ENCODE measurements around the gene ADSS2. TPM values are rescaled to one million over a fixed set of nuclear protein-coding genes. Genes with fewer than 3 reads are reported as not detected.

Gene ADSS2
- total and polyA plus RNA-seq, 3 experiments from 2014 or later, result 34.3 to 67.9 (median 64.6) TPM

DNA sequence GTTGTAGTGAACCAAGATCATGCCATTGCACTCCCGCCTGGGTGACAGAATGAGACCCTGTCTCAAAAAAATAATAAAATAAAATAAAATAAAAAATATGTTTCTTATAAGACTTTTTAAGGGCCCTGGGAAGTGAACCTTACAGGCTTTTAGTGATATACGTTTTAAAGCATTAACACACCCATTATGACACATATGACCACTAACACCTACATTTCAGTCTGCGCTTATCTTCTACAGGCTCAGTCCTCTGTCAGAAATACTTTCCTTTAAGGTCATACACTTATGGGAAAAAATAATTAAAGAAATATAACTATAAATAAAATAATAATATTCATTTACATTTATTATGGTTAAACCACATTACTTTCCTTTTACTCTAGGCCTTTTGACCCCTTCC is 21.9 kb downstream of the ADSS2 start:
- Histone ChIP-seq H3K4me3 (ENCODE audit: low read length) (no peak overlapping the region), H3K27ac (ENCODE audit: low read depth, low read length) (no peak overlapping the region), H3K9me3 (ENCODE audit: low read length) (no peaks in the 10 kb centered on the region), H3K27me3 (ENCODE audit: insufficient read depth, low read length, poor library complexity, severe bottlenecking) (no peaks in the 10 kb centered on the region), H3K36me3 (ENCODE audit: insufficient read depth, low read length) (peaks cover 9% of the 10 kb centered on the region), H3K4me1 (ENCODE audit: insufficient read depth, low read length) (no peaks in the 10 kb centered on the region)
- Mint-ChIP-seq H3K36me3 (peaks cover 5 to 58% (median 10%) of the 10 kb centered on the region in 3 donors), H3K27ac (peak overlapping the region in 1 of 8 donors; percentile 36), H3K27me3 (no peaks in the 10 kb centered on the region), H3K4me1 (peaks cover 14 to 48% (median 41%) of the 10 kb centered on the region in 3 donors), H3K9me3 (no peaks in the 10 kb centered on the region), H3K4me3 (no peak overlapping the region)
- POLR2A ChIA-PET, result no interaction called here
- DNase-seq, result no peak
- CTCF ChIA-PET, result no interaction called here

DNA sequence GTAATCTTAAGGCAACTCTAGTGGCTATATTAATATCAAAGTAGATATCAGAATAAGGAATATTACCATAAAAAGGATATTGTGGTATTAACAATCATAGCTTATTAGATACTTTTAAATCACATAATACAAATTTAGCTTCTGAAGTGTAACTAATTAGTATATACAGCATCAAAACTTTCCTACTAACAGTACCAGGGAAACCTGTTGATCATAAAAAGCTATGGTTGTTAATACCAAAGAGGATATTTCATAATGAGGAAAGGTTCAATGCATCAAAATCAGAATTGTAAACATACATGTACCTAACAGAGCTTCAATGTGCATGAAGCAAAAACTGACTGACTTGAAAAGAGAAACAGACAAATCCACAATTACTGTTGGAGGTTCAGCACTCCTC is 24.1 kb downstream of the ADSS2 start:
- Mint-ChIP-seq H3K36me3 (peaks cover 11 to 65% (median 20%) of the 10 kb centered on the region in 3 donors), H3K4me1 (peaks cover 15 to 47% (median 39%) of the 10 kb centered on the region in 3 donors), H3K4me3 (no peak overlapping the region), H3K27me3 (no peaks in the 10 kb centered on the region), H3K27ac (no peak overlapping the region), H3K9me3 (no peaks in the 10 kb centered on the region)
- Histone ChIP-seq H3K4me1 (ENCODE audit: insufficient read depth, low read length) (no peaks in the 10 kb centered on the region), H3K36me3 (ENCODE audit: insufficient read depth, low read length) (peaks cover 18% of the 10 kb centered on the region), H3K27ac (ENCODE audit: low read depth, low read length) (no peak overlapping the region), H3K27me3 (ENCODE audit: insufficient read depth, low read length, poor library complexity, severe bottlenecking) (no peaks in the 10 kb centered on the region), H3K9me3 (ENCODE audit: low read length) (no peaks in the 10 kb centered on the region), H3K4me3 (ENCODE audit: low read length) (no peak overlapping the region)
- CTCF ChIA-PET, result no interaction called here
- POLR2A ChIA-PET, result no interaction called here
- DNase-seq, result no peak

GRCh38 chr1:244424649-244425334 is 26.9 kb downstream of the ADSS2 start:
- DNase-seq, result no peak
- H3K4me1 Mint-ChIP-seq, result peaks cover 13 to 41% (median 34%) of the 10 kb centered on the region in 3 donors
- H3K36me3 ChIP-seq (ENCODE audit: insufficient read depth, low read length), result peaks cover 24% of the 10 kb centered on the region
- no peak overlapping the region for H3K27ac ChIP-seq (ENCODE audit: low read depth, low read length)
- POLR2A ChIA-PET, result no interaction called here
- no peaks in the 10 kb centered on the region for H3K27me3 Mint-ChIP-seq
- no peaks in the 10 kb centered on the region for H3K9me3 ChIP-seq (ENCODE audit: low read length)
- peak overlapping the region in 4 of 8 donors; percentile 31 to 80 (median 50) for H3K27ac Mint-ChIP-seq
- peaks cover 7 to 70% (median 24%) of the 10 kb centered on the region in 3 donors for H3K36me3 Mint-ChIP-seq
- CTCF ChIA-PET, result no interaction called here
- no peaks in the 10 kb centered on the region for H3K4me1 ChIP-seq (ENCODE audit: insufficient read depth, low read length)
- no peaks in the 10 kb centered on the region for H3K9me3 Mint-ChIP-seq
- no peak overlapping the region for H3K4me3 Mint-ChIP-seq
- H3K27me3 ChIP-seq (ENCODE audit: insufficient read depth, low read length, poor library complexity, severe bottlenecking), result no peaks in the 10 kb centered on the region
- no peak overlapping the region for H3K4me3 ChIP-seq (ENCODE audit: low read length)

- no peaks in the 10 kb centered on the region for H3K4me1 ChIP-seq (ENCODE audit: insufficient read depth, low read length)
- H3K27me3 ChIP-seq (ENCODE audit: insufficient read depth, low read length, poor library complexity, severe bottlenecking), result no peaks in the 10 kb centered on the region
- DNase-seq, result no peak
- H3K4me3 ChIP-seq (ENCODE audit: low read length), result no peak overlapping the region
- H3K4me3 Mint-ChIP-seq, result no peak overlapping the region
- H3K27ac ChIP-seq (ENCODE audit: low read depth, low read length), result no peak overlapping the region
- H3K36me3 ChIP-seq (ENCODE audit: insufficient read depth, low read length), result peaks cover 37% of the 10 kb centered on the region
- H3K36me3 Mint-ChIP-seq, result peaks cover 12 to 82% (median 31%) of the 10 kb centered on the region in 3 donors
- H3K9me3 Mint-ChIP-seq, result no peaks in the 10 kb centered on the region
- H3K9me3 ChIP-seq (ENCODE audit: low read length), result no peaks in the 10 kb centered on the region
- ChIA-PET CTCF (no interaction called here), POLR2A (no interaction called here)
- peak overlapping the region in 3 of 8 donors; percentile 7 to 57 (median 18) for H3K27ac Mint-ChIP-seq
- no peaks in the 10 kb centered on the region for H3K27me3 Mint-ChIP-seq
- peaks cover 8 to 23% (median 17%) of the 10 kb centered on the region in 3 donors for H3K4me1 Mint-ChIP-seq
Observed at GRCh38 chr1:244422174-244422573, 29.5 kb downstream of the ADSS2 start.

DNA sequence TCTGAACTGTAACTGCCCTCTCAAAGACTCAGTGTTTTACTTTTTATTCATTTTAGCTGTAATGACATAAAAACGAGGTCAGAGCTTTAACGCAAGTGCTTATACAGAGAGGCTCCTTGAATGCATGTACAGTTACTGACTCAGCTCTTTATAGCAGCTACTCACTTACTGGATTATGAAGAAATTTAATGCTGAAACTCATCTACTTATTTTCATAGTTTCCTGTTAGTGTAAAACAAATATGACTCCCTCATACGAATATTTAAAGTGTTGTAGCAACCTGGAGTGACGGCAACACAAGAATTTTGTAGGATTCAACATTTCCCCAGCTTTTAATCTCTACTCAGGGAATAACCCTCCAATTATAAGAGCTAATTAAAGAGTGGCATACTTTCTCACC is 32.7 kb downstream of the ADSS2 start:
- H3K27ac ChIP-seq (ENCODE audit: low read depth, low read length), result no peak overlapping the region
- no peak overlapping the region for H3K4me3 Mint-ChIP-seq
- H3K4me1 Mint-ChIP-seq, result peaks cover 0 to 4% (median under 1%) of the 10 kb centered on the region in 3 donors
- CTCF ChIA-PET, result no interaction called here
- no peaks in the 10 kb centered on the region for H3K4me1 ChIP-seq (ENCODE audit: insufficient read depth, low read length)
- no peak overlapping the region for H3K4me3 ChIP-seq (ENCODE audit: low read length)
- peaks cover 29 to 91% (median 42%) of the 10 kb centered on the region in 3 donors for H3K36me3 Mint-ChIP-seq
- no peaks in the 10 kb centered on the region for H3K27me3 ChIP-seq (ENCODE audit: insufficient read depth, low read length, poor library complexity, severe bottlenecking)
- DNase-seq, result no peak
- peaks cover 59% of the 10 kb centered on the region for H3K36me3 ChIP-seq (ENCODE audit: insufficient read depth, low read length)
- H3K27me3 Mint-ChIP-seq, result no peaks in the 10 kb centered on the region
- no peaks in the 10 kb centered on the region for H3K9me3 Mint-ChIP-seq
- peak overlapping the region in 1 of 8 donors; percentile 3 for H3K27ac Mint-ChIP-seq
- POLR2A ChIA-PET, result no interaction called here
- H3K9me3 ChIP-seq (ENCODE audit: low read length), result no peaks in the 10 kb centered on the region

DNA sequence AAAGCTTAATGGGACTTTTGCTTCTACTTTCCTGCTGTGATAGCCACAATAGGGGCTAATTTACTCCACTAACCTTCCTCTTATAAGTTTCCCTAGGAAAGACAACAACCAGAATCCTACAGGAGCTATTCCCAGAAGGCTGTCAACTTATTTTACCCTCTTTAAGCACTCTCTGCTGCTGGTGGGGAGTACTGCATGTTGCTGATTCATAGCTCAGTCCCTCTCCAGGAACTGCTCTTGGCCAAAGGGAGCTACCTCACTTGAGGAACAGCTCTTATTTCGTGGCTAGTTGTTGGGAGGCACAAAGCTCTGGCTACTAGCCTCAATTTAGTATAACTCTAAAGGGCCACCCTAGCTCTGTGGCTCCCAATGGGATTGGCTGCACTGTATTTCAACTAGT is 37.2 kb downstream of the ADSS2 start:
- no peak overlapping the region for H3K4me3 Mint-ChIP-seq
- H3K27ac ChIP-seq (ENCODE audit: low read depth, low read length), result no peak overlapping the region
- H3K4me1 Mint-ChIP-seq, result peaks cover 0 to 9% (median 7%) of the 10 kb centered on the region in 3 donors
- H3K9me3 Mint-ChIP-seq, result no peaks in the 10 kb centered on the region
- no peaks in the 10 kb centered on the region for H3K9me3 ChIP-seq (ENCODE audit: low read length)
- no peaks in the 10 kb centered on the region for H3K27me3 Mint-ChIP-seq
- ChIA-PET CTCF (interaction anchor here (0.9 kb wide), 1 partner anchor 9 kb away, joined by 3 read pairs; no protein-coding TSS in a partner anchor), POLR2A (interaction anchor here (1.4 kb wide), 1 partner anchor 14 kb away, joined by 3 read pairs; no protein-coding TSS in a partner anchor)
- H3K36me3 Mint-ChIP-seq, result peaks cover 38 to 97% (median 44%) of the 10 kb centered on the region in 3 donors
- H3K4me1 ChIP-seq (ENCODE audit: insufficient read depth, low read length), result no peaks in the 10 kb centered on the region
- peak overlapping the region in 2 of 8 donors; percentile 55 to 56 for H3K27ac Mint-ChIP-seq
- no peaks in the 10 kb centered on the region for H3K27me3 ChIP-seq (ENCODE audit: insufficient read depth, low read length, poor library complexity, severe bottlenecking)
- DNase-seq, result no peak
- H3K4me3 ChIP-seq (ENCODE audit: low read length), result no peak overlapping the region
- H3K36me3 ChIP-seq (ENCODE audit: insufficient read depth, low read length), result peaks cover 71% of the 10 kb centered on the region

DNA sequence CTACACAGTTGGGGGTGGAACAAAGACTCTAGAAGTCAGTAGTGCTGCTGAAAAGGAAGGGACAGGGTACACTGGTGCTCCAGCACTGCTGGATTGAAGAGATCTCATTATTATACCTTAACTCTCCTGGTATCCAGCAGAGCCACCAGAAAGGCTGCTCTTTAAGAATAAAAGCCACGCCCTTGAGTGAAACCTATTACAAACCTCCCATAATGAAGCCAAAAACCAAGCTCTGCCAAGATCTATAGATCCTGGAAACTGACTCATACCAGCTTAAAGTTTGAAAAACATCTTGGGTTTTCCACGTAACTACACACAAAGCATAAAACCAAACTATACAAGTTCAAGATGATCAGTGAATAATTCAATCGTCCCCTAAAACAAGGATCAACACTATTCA is 38.0 kb downstream of the ADSS2 start:
- no peaks in the 10 kb centered on the region for H3K9me3 ChIP-seq (ENCODE audit: low read length)
- no peaks in the 10 kb centered on the region for H3K27me3 Mint-ChIP-seq
- peaks cover 68% of the 10 kb centered on the region for H3K36me3 ChIP-seq (ENCODE audit: insufficient read depth, low read length)
- POLR2A ChIA-PET, result no interaction called here
- no peaks in the 10 kb centered on the region for H3K27me3 ChIP-seq (ENCODE audit: insufficient read depth, low read length, poor library complexity, severe bottlenecking)
- no peak overlapping the region for H3K4me3 Mint-ChIP-seq
- peak overlapping the region in 1 of 8 donors; percentile 0 for H3K27ac Mint-ChIP-seq
- H3K4me3 ChIP-seq (ENCODE audit: low read length), result no peak overlapping the region
- H3K4me1 Mint-ChIP-seq, result peaks cover 0 to 9% (median 7%) of the 10 kb centered on the region in 3 donors
- no peaks in the 10 kb centered on the region for H3K4me1 ChIP-seq (ENCODE audit: insufficient read depth, low read length)
- peaks cover 38 to 97% (median 43%) of the 10 kb centered on the region in 3 donors for H3K36me3 Mint-ChIP-seq
- DNase-seq, result no peak
- no peak overlapping the region for H3K27ac ChIP-seq (ENCODE audit: low read depth, low read length)
- CTCF ChIA-PET, result interaction anchor here (0.9 kb wide), 1 partner anchor 10 kb away, joined by 3 read pairs; no protein-coding TSS in a partner anchor
- no peaks in the 10 kb centered on the region for H3K9me3 Mint-ChIP-seq

DNA sequence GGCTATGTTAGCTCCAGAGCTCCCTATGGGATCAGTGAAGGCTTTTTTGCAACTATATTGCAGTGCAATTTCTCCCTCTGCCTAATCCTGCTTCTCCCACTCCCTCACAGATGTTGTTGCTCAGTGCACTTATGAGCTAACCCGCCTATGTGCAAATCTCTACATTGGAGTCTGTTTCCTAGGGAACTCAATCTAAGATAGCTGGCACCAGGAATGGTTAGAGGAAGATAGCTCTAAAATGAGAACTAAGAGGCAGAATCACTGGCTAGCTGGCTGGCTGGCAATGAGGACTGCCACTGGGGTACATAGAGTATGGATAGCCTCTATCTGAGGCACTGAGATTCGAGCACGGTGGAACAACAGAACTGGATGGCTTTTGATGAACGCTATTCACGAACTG is 39.5 kb downstream of the ADSS2 start:
- Mint-ChIP-seq H3K36me3 (peaks cover 36 to 94% (median 44%) of the 10 kb centered on the region in 3 donors), H3K27me3 (no peaks in the 10 kb centered on the region), H3K4me1 (peaks cover 5 to 13% (median 7%) of the 10 kb centered on the region in 3 donors), H3K4me3 (no peak overlapping the region), H3K27ac (peak overlapping the region in 4 of 8 donors; percentile 24 to 52 (median 40)), H3K9me3 (no peaks in the 10 kb centered on the region)
- Histone ChIP-seq H3K4me1 (ENCODE audit: insufficient read depth, low read length) (no peaks in the 10 kb centered on the region), H3K27me3 (ENCODE audit: insufficient read depth, low read length, poor library complexity, severe bottlenecking) (no peaks in the 10 kb centered on the region), H3K27ac (ENCODE audit: low read depth, low read length) (no peak overlapping the region), H3K36me3 (ENCODE audit: insufficient read depth, low read length) (peaks cover 62% of the 10 kb centered on the region), H3K4me3 (ENCODE audit: low read length) (no peak overlapping the region), H3K9me3 (ENCODE audit: low read length) (no peaks in the 10 kb centered on the region)
- ChIA-PET POLR2A (no interaction called here), CTCF (no interaction called here)
- no peak for DNase-seq

Measured in CD8-positive, alpha-beta memory T cell (primary cell).